CD4-positive, alpha-beta T cell treated with Interleukin-17A for 4 hours (primary cell): ENCODE data around the gene YIF1A.

Experiments used
- DNase-seq: peaks from one replicate; pipeline ENCODE4 v3.0.0-alpha.2; 2020; ENCODE audit warnings: mixed read lengths

The YIF1A gene

GRCh38 chr11:66288671-66289547 is at the start of gene YIF1A:
TSS of gene YIF1A (minus strand) at chr11:66289143. CDS start at chr11:66288985, 158 bp downstream.
- DNase-seq = peak; percentile 98

GRCh38 chr11:66337103-66337899 is 48.4 kb upstream of the YIF1A start:
- no peak for DNase-seq

- DNase-seq = peak; percentile 55
These were observed 47.5 kb upstream of the YIF1A start, which contains the start of gene RIN1 for GRCh38 chr11:66336234-66337102. TSS of gene RIN1 (minus strand) at chr11:66336434. CDS start at chr11:66336402, 32 bp downstream.

GRCh38 chr11:66335531-66336233 is 46.7 kb upstream of the YIF1A start:
- no peak for DNase-seq

- no peak for DNase-seq
These were observed 45.9 kb upstream of the YIF1A start for GRCh38 chr11:66334605-66335442.

- no peak for DNase-seq
These were observed 45.1 kb upstream of the YIF1A start for GRCh38 chr11:66333896-66334604.

GRCh38 chr11:66333220-66333877 is 44.4 kb upstream of the YIF1A start:
- no peak for DNase-seq

- DNase-seq = no peak
These were observed 43.7 kb upstream of the YIF1A start for GRCh38 chr11:66332371-66333219.

- DNase-seq = no peak
These were observed 42.8 kb upstream of the YIF1A start for GRCh38 chr11:66331542-66332370.

GRCh38 chr11:66330931-66331330 is 42.0 kb upstream of the YIF1A start:
- DNase-seq = no peak

- no peak for DNase-seq
These were observed 40.3 kb upstream of the YIF1A start for GRCh38 chr11:66329165-66329673.

- DNase-seq = peak; percentile 89
These were observed 39.6 kb upstream of the YIF1A start for GRCh38 chr11:66328302-66329144.

- DNase-seq = no peak
These were observed 39.0 kb upstream of the YIF1A start for GRCh38 chr11:66328031-66328301.

GRCh38 chr11:66327171-66328030 is 38.5 kb upstream of the YIF1A start:
- no peak for DNase-seq

- peak; percentile 74 for DNase-seq
These were observed 37.5 kb upstream of the YIF1A start for GRCh38 chr11:66326261-66327111.
